Small intestine (tissue), 7 donors: ENCODE results near the gene AGPS. TPM values are rescaled to one million over a fixed set of nuclear protein-coding genes. Genes with fewer than 3 reads are reported as not detected.
"Not testable (repeated sequence)": the region's sequence is repeated elsewhere in the genome, so short reads cannot be mapped to it uniquely, and the experiment has no call there.

Experiments used
- DNase-seq, 2 donors: peaks; one replicate each; pipeline versions ENCODE4 v3.0.0 to v3.0.0-alpha.2; 2013
- FAIRE-seq: peaks from 2 replicates; lab custom pipeline; 2012; peaks lifted over from hg19 to GRCh38; lab: Jason Lieb, UNC
- H3K27ac ChIP-seq, 3 donors: one replicate each; pipeline ENCODE4 v1.5.1; 2013; ENCODE audit warnings: low read length in 2 of 3, mild to moderate bottlenecking in 2 of 3, control low read depth in 1 of 3, inconsistent platforms in 1 of 3, low read depth in 1 of 3, moderate library complexity in 1 of 3
- H3K27me3 ChIP-seq, 3 donors: one replicate each; pipeline ENCODE4 v1.6.1; 2013; ENCODE audit warnings: low read length in 3 of 3, inconsistent platforms in 1 of 3; ENCODE audit not compliant: control insufficient read depth in 3 of 3, insufficient read depth in 3 of 3
- H3K36me3 ChIP-seq, 3 donors: one replicate each; pipeline ENCODE4 v1.6.1; 2013; ENCODE audit warnings: low read length in 3 of 3, inconsistent platforms in 1 of 3, low read depth in 1 of 3, mild to moderate bottlenecking in 1 of 3, moderate library complexity in 1 of 3; ENCODE audit not compliant: control insufficient read depth in 3 of 3, insufficient read depth in 2 of 3
- H3K4me1 ChIP-seq, 3 donors: one replicate each; pipeline ENCODE4 v1.6.1; 2013; ENCODE audit warnings: low read length in 2 of 3, inconsistent platforms in 1 of 3, low read depth in 1 of 3, mild to moderate bottlenecking in 1 of 3, moderate library complexity in 1 of 3; ENCODE audit not compliant: control insufficient read depth in 3 of 3, insufficient read depth in 2 of 3
- H3K4me3 ChIP-seq, 3 donors: one replicate each; pipeline ENCODE4 v1.5.1; 2013; ENCODE audit warnings: low read length in 3 of 3, control low read depth in 1 of 3, inconsistent platforms in 1 of 3, low read depth in 1 of 3, mild to moderate bottlenecking in 1 of 3, moderate library complexity in 1 of 3
- H3K9me3 ChIP-seq, 2 donors: one replicate each; pipeline ENCODE4 v1.6.1; 2013; ENCODE audit warnings: low read depth in 1 of 2, low read length in 1 of 2; ENCODE audit not compliant: control insufficient read depth in 2 of 2, insufficient read depth in 1 of 2
- WGBS, 3 donors: extraction: QIAGEN DNeasy Blood & Tissue Kit; methylation state at CpG; one replicate each; pipeline ENCODE4 v1.1.7; 2013; 5-methylcytosine and 5-hydroxymethylcytosine counted together
- polyA plus RNA-seq, 4 donors: library from polyadenylated mRNA; stranded (reverse) in 3 of 4; unstranded in 1 of 4; fragments of 200-250 nt in 3 of 4; fragments of 120-200 nt in 1 of 4; gene quantifications; one replicate each; pipeline versions ENCODE4 v1.2.1 to v1.2.3, GENCODE V29; 2013
- donor health status: healthy with polysubstance abuse.
- donor health status: control.
- donor health status: control.
- donor health status: Bipolar disorder and iron deficiency.
- donor health status: healthy.

AGPS gene
- polyA plus RNA-seq, 4 donors = 7.6 to 26.7 (median 11.8) TPM

GRCh38 chr2:177410629-177411028, 18.1 kb downstream of the AGPS start:
- not testable (repeated sequence) for H3K4me3 ChIP-seq, H3K27me3 ChIP-seq, FAIRE-seq, DNase-seq, H3K4me1 ChIP-seq, H3K27ac ChIP-seq, H3K9me3 ChIP-seq, H3K36me3 ChIP-seq
- 94 to 96% (median 96%) methylated on average over 8 of the region's 8 CpGs for WGBS, 3 donors

- DNase-seq (no peak), FAIRE-seq (no peak)
- peaks cover 0 to 4% of the 10 kb centered on the region in 2 donors for H3K9me3 ChIP-seq
- peaks cover 0 to 2% (median 0%) of the 10 kb centered on the region in 3 donors for H3K36me3 ChIP-seq
- H3K4me3 ChIP-seq = no peak overlapping the region
- 63 to 83% (median 65%) methylated on average over 3 of the region's 3 CpGs for WGBS, 3 donors
- H3K4me1 ChIP-seq = no peaks in the 10 kb centered on the region
- H3K27ac ChIP-seq = no peak overlapping the region
- H3K27me3 ChIP-seq = no peaks in the 10 kb centered on the region
Measured at GRCh38 chr2:177413703-177414102, 21.1 kb downstream of the AGPS start.

- WGBS, 3 donors = 85 to 97% (median 92%) methylated on average over 1 of the region's 1 CpG
- Histone ChIP-seq H3K4me1 (no peaks in the 10 kb centered on the region), H3K27ac (no peak overlapping the region), H3K27me3 (no peaks in the 10 kb centered on the region), H3K9me3 (peaks cover 0 to 2% of the 10 kb centered on the region in 2 donors), H3K4me3 (no peak overlapping the region), H3K36me3 (peaks cover 0 to 3% (median 0%) of the 10 kb centered on the region in 3 donors)
- FAIRE-seq = no peak
- no peak for DNase-seq
Measured at GRCh38 chr2:177419274-177419673, 26.7 kb downstream of the AGPS start.

- no peak overlapping the region for H3K27ac ChIP-seq
- no peaks in the 10 kb centered on the region for H3K27me3 ChIP-seq
- H3K4me1 ChIP-seq = no peaks in the 10 kb centered on the region
- no peak for DNase-seq
- 82 to 94% (median 88%) methylated on average over 1 of the region's 1 CpG for WGBS, 3 donors
- H3K9me3 ChIP-seq = peaks cover 0 to 2% of the 10 kb centered on the region in 2 donors
- no peak for FAIRE-seq
- H3K36me3 ChIP-seq = peaks cover 0 to 3% (median 0%) of the 10 kb centered on the region in 3 donors
- H3K4me3 ChIP-seq = no peak overlapping the region
Measured at GRCh38 chr2:177422271-177422670, 29.7 kb downstream of the AGPS start.

- not testable (repeated sequence) for H3K36me3 ChIP-seq, DNase-seq, H3K27ac ChIP-seq, H3K9me3 ChIP-seq, H3K4me1 ChIP-seq, H3K27me3 ChIP-seq, H3K4me3 ChIP-seq, FAIRE-seq
- 90 to 100% (median 100%) methylated on average over 1 of the region's 1 CpG for WGBS, 3 donors
Measured at GRCh38 chr2:177424120-177424519, 31.5 kb downstream of the AGPS start.

GRCh38 chr2:177424620-177425019, 32.0 kb downstream of the AGPS start:
- H3K27me3 ChIP-seq, FAIRE-seq: not testable (repeated sequence)
- 97 to 99% (median 97%) methylated on average over 5 of the region's 5 CpGs for WGBS, 3 donors

GRCh38 chr2:177427316-177427715, 34.7 kb downstream of the AGPS start:
- Histone ChIP-seq H3K4me1 (no peaks in the 10 kb centered on the region), H3K27me3 (no peaks in the 10 kb centered on the region), H3K4me3 (no peak overlapping the region), H3K27ac (no peak overlapping the region), H3K36me3 (peaks cover 0 to 11% (median 2%) of the 10 kb centered on the region in 3 donors), H3K9me3 (peaks cover 0 to 35% of the 10 kb centered on the region in 2 donors)
- no peak for DNase-seq
- FAIRE-seq = no peak

More at GRCh38 chr2:177424620-177425019, 32.0 kb downstream of the AGPS start:
- peaks cover 0 to 13% of the 10 kb centered on the region in 2 donors for H3K9me3 ChIP-seq
- H3K27ac ChIP-seq, H3K4me3 ChIP-seq, H3K4me1 ChIP-seq, H3K36me3 ChIP-seq, DNase-seq: not testable (repeated sequence)

GRCh38 chr2:177427936-177428335, 35.4 kb downstream of the AGPS start:
- H3K4me1 ChIP-seq, DNase-seq, H3K27ac ChIP-seq, H3K4me3 ChIP-seq, FAIRE-seq, H3K27me3 ChIP-seq: not testable (repeated sequence)
- whole genome bisulfite sequencing, 3 donors = 95 to 100% (median 96%) methylated on average over 2 of the region's 2 CpGs
- H3K9me3 ChIP-seq = peaks cover 2 to 40% of the 10 kb centered on the region in 2 donors
- peaks cover 2 to 14% (median 3%) of the 10 kb centered on the region in 3 donors for H3K36me3 ChIP-seq
